WERI-Rb-1 (cell line): ENCODE results near the gene GRIN2A.

Experiments
- DNase-seq: peaks from one replicate; pipeline ENCODE4 v3.0.0-alpha.2; 2020
- H3K27ac ChIP-seq: fragments of 250-450 bp; sonication (Bioruptor Pico); 2 replicates; pipeline ENCODE4 v1.5.1; 2020; ENCODE audit warnings: mild to moderate bottlenecking, moderate library complexity
- H3K27me3 ChIP-seq: fragments of 250-450 bp; sonication (Bioruptor Pico); 2 replicates; pipeline ENCODE4 v1.5.1; 2021; ENCODE audit warnings: mild to moderate bottlenecking, low read depth, moderate library complexity; ENCODE audit not compliant: insufficient read depth, severe bottlenecking
- H3K36me3 ChIP-seq: fragments of 250-450 bp; sonication (Bioruptor Pico); 2 replicates; pipeline ENCODE4 v1.5.1; 2020; ENCODE audit warnings: mild to moderate bottlenecking, moderate library complexity
- H3K4me3 ChIP-seq: 2 replicates; pipeline ENCODE4 v1.5.1; 2011; ENCODE audit warnings: low read depth, mild to moderate bottlenecking, control low read depth, low read length
- H3K9me3 ChIP-seq: fragments of 250-450 bp; sonication (Bioruptor Pico); 2 replicates; pipeline ENCODE4 v1.5.1; 2021; ENCODE audit warnings: mild to moderate bottlenecking, moderate library complexity; ENCODE audit not compliant: severe bottlenecking
- CTCF ChIP-seq: IDR thresholded peaks from 2 replicates; pipeline ENCODE4 v1.5.1; 2011; ENCODE audit warnings: low read depth, mild to moderate bottlenecking, control low read depth, inconsistent platforms, low read length

The GRIN2A gene

GRCh38 chr16:9867176-9867575, 315.1 kb downstream of the GRIN2A start:
- Histone ChIP-seq H3K27ac (no peak overlapping the region), H3K36me3 (no peaks in the 10 kb centered on the region), H3K9me3 (no peaks in the 10 kb centered on the region), H3K27me3 (no peaks in the 10 kb centered on the region), H3K4me3 (no peak overlapping the region)
- no peak for TF ChIP-seq CTCF
- no peak for DNase-seq

- no peaks in the 10 kb centered on the region for H3K9me3 ChIP-seq
- no peaks in the 10 kb centered on the region for H3K36me3 ChIP-seq
- H3K27ac ChIP-seq, result no peak overlapping the region
- DNase-seq, result no peak
- TF ChIP-seq CTCF, result no peak
- no peak overlapping the region for H3K4me3 ChIP-seq
- H3K27me3 ChIP-seq, result no peaks in the 10 kb centered on the region
These were observed 317.8 kb downstream of the GRIN2A start for GRCh38 chr16:9864461-9864860.

DNA sequence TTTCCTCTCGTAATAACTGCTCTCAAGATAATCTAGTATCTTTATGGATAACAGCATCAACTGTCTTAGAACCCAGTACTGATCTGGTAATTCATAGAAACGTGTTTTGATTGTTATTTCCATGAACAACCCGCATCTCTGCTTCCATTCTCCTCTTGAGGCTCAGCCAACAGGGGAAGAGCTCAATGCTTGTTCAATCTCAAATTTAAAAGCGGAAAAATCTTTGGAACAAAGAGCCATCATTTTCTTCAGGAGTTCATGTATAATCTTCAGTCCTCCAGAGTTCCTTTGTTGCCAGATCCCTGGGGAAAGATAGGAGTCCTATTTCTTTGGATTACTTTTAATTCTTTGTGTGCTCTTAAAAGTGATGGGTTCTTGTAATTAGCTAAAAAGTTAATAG, 319.9 kb downstream of the GRIN2A start:
- TF ChIP-seq CTCF, result no peak
- H3K27ac ChIP-seq, result no peak overlapping the region
- H3K27me3 ChIP-seq, result no peaks in the 10 kb centered on the region
- H3K9me3 ChIP-seq, result no peaks in the 10 kb centered on the region
- DNase-seq, result no peak
- no peaks in the 10 kb centered on the region for H3K36me3 ChIP-seq
- H3K4me3 ChIP-seq, result no peak overlapping the region

DNA sequence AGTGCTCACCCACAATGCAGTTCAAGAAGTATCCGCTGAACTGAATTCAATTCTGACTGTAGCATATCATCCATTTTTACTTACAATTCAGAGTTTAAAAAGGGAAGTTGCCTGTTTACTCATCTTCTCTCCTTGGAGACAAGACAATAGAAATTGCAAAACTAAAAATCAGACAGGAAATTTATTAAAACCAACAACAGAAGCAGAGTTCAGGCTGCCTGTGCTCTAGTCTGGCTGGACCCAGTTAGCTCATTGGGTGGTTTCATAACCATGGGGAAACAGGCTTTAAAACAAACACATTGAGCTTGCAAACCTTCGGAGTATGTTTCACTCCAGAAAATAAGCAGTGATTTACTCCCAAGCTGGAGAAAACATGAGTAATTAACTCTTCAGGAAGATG, 321.4 kb downstream of the GRIN2A start:
- Histone ChIP-seq H3K9me3 (no peaks in the 10 kb centered on the region), H3K36me3 (no peaks in the 10 kb centered on the region), H3K27me3 (no peaks in the 10 kb centered on the region), H3K4me3 (no peak overlapping the region), H3K27ac (no peak overlapping the region)
- DNase-seq, result no peak
- TF ChIP-seq CTCF, result no peak

DNA sequence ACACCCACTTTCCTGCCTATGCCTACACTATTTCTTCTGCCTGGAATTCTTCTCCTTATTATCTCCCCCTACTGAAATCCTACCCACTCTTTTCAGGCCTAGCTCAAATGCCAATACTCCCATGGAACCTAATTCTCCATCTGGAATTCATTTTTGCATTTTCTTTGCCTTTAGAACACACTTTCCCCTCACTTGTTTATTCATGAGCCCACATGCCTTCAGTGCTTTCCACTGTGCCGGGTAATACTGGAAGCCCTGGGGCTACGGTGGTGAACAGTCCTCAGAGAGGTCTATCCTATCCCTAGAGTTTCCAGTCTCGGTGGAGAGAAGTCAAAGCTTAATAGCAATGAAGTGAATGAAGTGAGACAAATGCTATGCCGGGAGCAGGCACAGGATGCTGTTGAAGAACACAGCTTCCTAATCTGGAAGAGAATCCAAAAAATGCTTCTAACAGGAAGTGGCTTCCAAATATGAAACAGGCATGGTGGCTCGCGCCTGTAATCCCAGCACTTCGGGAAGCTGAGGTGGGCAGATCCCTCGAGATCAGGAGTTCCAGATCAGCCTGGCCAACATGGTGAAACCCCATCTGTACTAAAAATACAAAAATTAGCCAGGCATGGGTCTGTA, 322.4 kb downstream of the GRIN2A start:
- no peak for TF ChIP-seq CTCF
- Histone ChIP-seq H3K27ac (no peak overlapping the region), H3K36me3 (no peaks in the 10 kb centered on the region), H3K4me3 (no peak overlapping the region), H3K9me3 (no peaks in the 10 kb centered on the region), H3K27me3 (no peaks in the 10 kb centered on the region)
- DNase-seq, result no peak

GRCh38 chr16:9854675-9855074, 327.6 kb downstream of the GRIN2A start:
- peaks cover 3% of the 10 kb centered on the region for H3K9me3 ChIP-seq
- DNase-seq, result no peak
- no peaks in the 10 kb centered on the region for H3K36me3 ChIP-seq
- no peak overlapping the region for H3K4me3 ChIP-seq
- H3K27ac ChIP-seq, result no peak overlapping the region
- no peak for TF ChIP-seq CTCF
- no peaks in the 10 kb centered on the region for H3K27me3 ChIP-seq
